Endothelial cell of umbilical vein (primary cell): Measurements from ENCODE around the gene WDR72. TPM values are rescaled to one million over a fixed set of nuclear protein-coding genes. Genes with fewer than 3 reads are reported as not detected.

ENCODE experiments used
- BruUV-seq: library from RNA; stranded (reverse); fragments of 400-500 nt; replicated peaks from 2 replicates; lab custom pipeline; 2021; lab: Mats Ljungman, UMichigan
- CTCF ChIA-PET: fragments of 300-600, 350-600 bp; sonication (Branson Sonifier 250); formaldehyde crosslinking; loops from one replicate; lab custom pipeline; 2021; ENCODE audit warnings: antibody characterized with exemption, inconsistent platforms; lab: Charles Lee
- POLR2A ChIA-PET: fragments of 300-600, 350-600 bp; sonication (Branson Sonifier 250); formaldehyde crosslinking; loops from one replicate; lab custom pipeline; 2021; ENCODE audit warnings: antibody characterized with exemption, inconsistent platforms; lab: Charles Lee
- DNase-seq: peaks from one replicate; pipeline ENCODE4 v3.0.0-alpha.2; 2011; ENCODE audit warnings: low read depth, low spot score
- FAIRE-seq: peaks from 2 replicates; lab custom pipeline; 2011; peaks lifted over from hg19 to GRCh38; lab: Jason Lieb, UNC
- H2AFZ ChIP-seq: 2 replicates; pipeline ENCODE4 v1.6.0; 2012; ENCODE audit warnings: low read depth, low read length, control low read depth, inconsistent platforms
- H3K27ac ChIP-seq: 2 replicates; pipeline ENCODE4 v1.5.1; 2011; ENCODE audit warnings: low read depth, mild to moderate bottlenecking, control low read depth, low read length, moderate library complexity; ENCODE audit not compliant: insufficient read depth
- H3K27me3 ChIP-seq, 2 experiments: 2 replicates each; pipeline versions ENCODE4 v1.6.0 to v1.6.1; 2011; ENCODE audit warnings: low read length in 2 of 2, mixed read lengths in 1 of 2; ENCODE audit not compliant: control insufficient read depth in 2 of 2, insufficient read depth in 2 of 2
- H3K36me3 ChIP-seq, 2 experiments: 2 replicates in 1 of 2; 3 replicates in 1 of 2; pipeline ENCODE4 v1.5.1; 2011; ENCODE audit warnings: low read length in 2 of 2, mild to moderate bottlenecking in 1 of 2, moderate library complexity in 1 of 2; ENCODE audit not compliant: control insufficient read depth in 2 of 2, insufficient read depth in 2 of 2; ENCODE audit errors: extremely low read depth in 1 of 2
- H3K4me1 ChIP-seq: 3 replicates; pipeline ENCODE4 v1.5.1; 2011; ENCODE audit warnings: mild to moderate bottlenecking, low read length; ENCODE audit not compliant: control insufficient read depth, insufficient read depth; ENCODE audit errors: extremely low read depth
- H3K4me2 ChIP-seq: 2 replicates; pipeline ENCODE4 v1.6.1; 2011; ENCODE audit warnings: low read length, control low read depth, mixed read lengths; ENCODE audit not compliant: insufficient read depth
- H3K4me3 ChIP-seq, 3 experiments: fragments of 200-600 bp in 1 of 3; sonication (generic), shearing (Covaris generic) in 1 of 3; replicated peaks in 1 of 3; 2 replicates each; pipeline ENCODE4 v1.5.1; 2011 to 2016; ENCODE audit warnings: control low read depth in 3 of 3, low read length in 3 of 3, mild to moderate bottlenecking in 2 of 3, inconsistent platforms in 1 of 3, low read depth in 1 of 3, moderate library complexity in 1 of 3; ENCODE audit not compliant: insufficient read depth in 1 of 3
- H3K79me2 ChIP-seq: 2 replicates; pipeline ENCODE4 v1.6.0; 2012; ENCODE audit warnings: low read length, inconsistent platforms; ENCODE audit not compliant: control insufficient read depth, insufficient read depth
- H3K9ac ChIP-seq: replicated peaks from 2 replicates; pipeline ENCODE3; 2011; ENCODE audit warnings: low read length, control low read depth; ENCODE audit not compliant: insufficient read depth; ENCODE audit errors: extremely low read depth
- H3K9me1 ChIP-seq: replicated peaks from 3 replicates; pipeline ENCODE4 v1.6.0; 2011; ENCODE audit warnings: mild to moderate bottlenecking, low read length; ENCODE audit not compliant: control insufficient read depth, insufficient read depth; ENCODE audit errors: extremely low read depth
- H3K9me3 ChIP-seq: replicated peaks from 2 replicates; pipeline ENCODE4 v1.5.1; 2012; ENCODE audit warnings: low read length, inconsistent platforms; ENCODE audit not compliant: control insufficient read depth, insufficient read depth
- H4K20me1 ChIP-seq: replicated peaks from 2 replicates; pipeline ENCODE3; 2011; ENCODE audit warnings: mild to moderate bottlenecking, low read length; ENCODE audit not compliant: control insufficient read depth, insufficient read depth; ENCODE audit errors: extremely low read depth
- CTCF ChIP-seq, 2 donors: IDR thresholded peaks; 1 replicate in 1 of 2; 2 replicates in 1 of 2; pipeline ENCODE4 v1.5.1; 2011; ENCODE audit warnings: low read length in 2 of 2, mild to moderate bottlenecking in 2 of 2, moderate library complexity in 2 of 2, control low read depth in 1 of 2, inconsistent platforms in 1 of 2, low read depth in 1 of 2; ENCODE audit not compliant: insufficient read depth in 1 of 2; ENCODE audit errors: extremely low read depth in 1 of 2
- EZH2 ChIP-seq: IDR thresholded peaks from 2 replicates; pipeline ENCODE4 v1.6.1; 2012; ENCODE audit warnings: borderline replicate concordance, low read depth, mild to moderate bottlenecking, moderate library complexity, low read length, inconsistent platforms; ENCODE audit not compliant: severe bottlenecking
- FOS ChIP-seq: IDR thresholded peaks from 2 replicates; pipeline ENCODE4 v1.6.1; 2011; ENCODE audit warnings: mild to moderate bottlenecking, low read length, moderate library complexity, borderline replicate concordance; ENCODE audit not compliant: insufficient read depth
- GATA2 ChIP-seq: IDR thresholded peaks from 2 replicates; pipeline ENCODE4 v1.7.0; 2011; ENCODE audit warnings: low read depth, mild to moderate bottlenecking, moderate library complexity, mixed read lengths, low read length; ENCODE audit not compliant: insufficient read length, insufficient read depth
- MAX ChIP-seq: IDR thresholded peaks from 2 replicates; pipeline ENCODE4 v1.6.1; 2011; ENCODE audit not compliant: insufficient read depth, insufficient read length
- MYC ChIP-seq: IDR thresholded peaks from one replicate; pipeline ENCODE4 v1.6.1; 2011; ENCODE audit warnings: mild to moderate bottlenecking, low read depth, low read length
- POLR2A ChIP-seq: IDR thresholded peaks from 2 replicates; pipeline ENCODE4 v1.6.1; 2012; ENCODE audit warnings: low read depth, mild to moderate bottlenecking, control low read depth, low read length
- POLR2AphosphoS5 ChIP-seq: IDR thresholded peaks from 2 replicates; pipeline ENCODE4 v1.6.1; 2012; ENCODE audit warnings: low read depth, mild to moderate bottlenecking, control low read depth, low read length, moderate library complexity; ENCODE audit not compliant: insufficient read depth
- dilution Hi-C: fragments of 300-500 bp; cut with MboI; formaldehyde crosslinking; loops from one replicate; pipeline ENCODE4 v1.15.0; 2019; ENCODE audit warnings: low sequenced_read_pairs; ENCODE audit not compliant: extremely low pct_ligation_motif_present
- intact Hi-C: fragments of 100-400 bp; cut with micrococcal nuclease; formaldehyde crosslinking; loops from one replicate; pipeline ENCODE4 v1.10.0; 2022
- polyA plus RNA-seq, 4 experiments: library from polyadenylated mRNA; depleted of rRNA in 3 of 4; stranded (reverse) in 3 of 4; unstranded in 1 of 4; fragments of >200 nt; gene quantifications; 2 replicates each; pipeline versions ENCODE4 v1.2.1 to v1.2.3, GENCODE V29; 2011 to 2012; ENCODE audit warnings: missing spikeins in 1 of 4
- total RNA-seq: library from RNA; stranded (reverse); gene quantifications from 2 replicates; pipeline ENCODE4 v1.2.3, GENCODE V29; 2021

WDR72 gene
- total and polyA plus RNA-seq, 2 donors (not counting 3 experiments of a cell fraction or from before 2014, with no cell fraction given) = not detected

GRCh38 chr15:53625260-53625659 is 134.2 kb downstream of the WDR72 start:
- no peaks in the 10 kb centered on the region for H3K36me3 ChIP-seq
- no peaks in the 10 kb centered on the region for H3K9me3 ChIP-seq
- intact Hi-C loops = no loop called here
- no peaks in the 10 kb centered on the region for H3K79me2 ChIP-seq
- H3K9ac ChIP-seq = no peak overlapping the region
- TF ChIP-seq CTCF (IDR thresholded peaks at IDR 0.05; ENCODE audit: extremely low read depth in 1 of 2, insufficient read depth in 1 of 2, low read depth in 1 of 2, low read length in 2 of 2) = no peak
- no peak for TF ChIP-seq FOS
- TF ChIP-seq POLR2AphosphoS5 = no peak
- no peak for TF ChIP-seq MAX
- no peak for TF ChIP-seq GATA2
- no peak for TF ChIP-seq POLR2A
- no peak for TF ChIP-seq EZH2
- no peak for TF ChIP-seq MYC
- no peak for DNase-seq
- BruUV-seq = no TSS peak
- no peaks in the 10 kb centered on the region for H4K20me1 ChIP-seq
- H3K4me2 ChIP-seq = no peak overlapping the region
- H3K9me1 ChIP-seq = no peaks in the 10 kb centered on the region
- H3K4me1 ChIP-seq = no peaks in the 10 kb centered on the region
- no peak overlapping the region for H2AFZ ChIP-seq
- dilution Hi-C loops = no loop called here
- H3K4me3 ChIP-seq = no peak overlapping the region
- no peak overlapping the region for H3K27ac ChIP-seq
- no peak for FAIRE-seq
- POLR2A ChIA-PET = no interaction called here
- no peaks in the 10 kb centered on the region for H3K27me3 ChIP-seq
- CTCF ChIA-PET = no interaction called here
